Measurements from ENCODE around the gene DCANP1.
"Not testable (repeated sequence)": the region's sequence is repeated elsewhere in the genome, so short reads cannot be mapped to it uniquely, and the experiment has no call there.

Gene DCANP1, protein sequence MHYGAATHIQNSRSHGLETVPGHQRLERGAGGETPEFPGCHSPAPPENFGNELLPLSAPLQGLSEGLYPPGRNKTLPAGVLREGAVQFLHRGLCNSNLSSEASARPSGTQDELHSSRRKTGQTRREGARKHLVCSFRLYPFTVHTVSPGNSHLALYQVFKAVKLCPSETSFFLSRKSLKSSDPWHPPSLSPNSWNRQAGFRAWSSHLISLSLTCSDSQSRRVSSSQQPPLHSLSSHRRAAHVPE

GRCh38 chr5:135447298-135447929, at the start of gene DCANP1:
Gene DCANP1 (minus strand): TSS chr5:135447348. CDS start chr5:135447108, 240 bp downstream.
- DNase-seq (ENCODE audit: low read depth, low spot score) = no peak

GRCh38 chr5:135495531-135495930, 48.4 kb upstream of the DCANP1 start:
- not testable (repeated sequence) for DNase-seq (ENCODE audit: low read depth, low spot score)

DNA sequence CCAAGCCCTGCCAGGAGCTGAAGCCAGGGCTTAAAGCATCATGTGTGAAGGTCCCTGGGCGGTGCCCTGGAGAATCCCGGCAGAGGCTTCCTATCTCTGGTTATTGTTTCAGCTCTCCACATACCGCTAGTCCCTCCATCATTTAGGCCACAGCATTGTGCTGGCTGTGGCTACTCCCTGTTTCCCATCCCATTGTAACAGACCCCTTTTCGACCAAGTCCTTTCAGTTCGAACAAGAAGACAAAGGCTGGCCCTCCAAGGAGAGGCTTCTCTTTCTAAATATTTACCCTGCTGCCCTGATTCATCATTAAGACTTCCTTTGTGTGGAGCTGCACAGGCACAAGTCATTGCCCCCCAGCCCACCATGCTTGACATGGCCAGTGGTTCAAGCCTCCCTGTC, 47.0 kb upstream of the DCANP1 start:
- DNase-seq (ENCODE audit: low read depth, low spot score) = no peak

DNA sequence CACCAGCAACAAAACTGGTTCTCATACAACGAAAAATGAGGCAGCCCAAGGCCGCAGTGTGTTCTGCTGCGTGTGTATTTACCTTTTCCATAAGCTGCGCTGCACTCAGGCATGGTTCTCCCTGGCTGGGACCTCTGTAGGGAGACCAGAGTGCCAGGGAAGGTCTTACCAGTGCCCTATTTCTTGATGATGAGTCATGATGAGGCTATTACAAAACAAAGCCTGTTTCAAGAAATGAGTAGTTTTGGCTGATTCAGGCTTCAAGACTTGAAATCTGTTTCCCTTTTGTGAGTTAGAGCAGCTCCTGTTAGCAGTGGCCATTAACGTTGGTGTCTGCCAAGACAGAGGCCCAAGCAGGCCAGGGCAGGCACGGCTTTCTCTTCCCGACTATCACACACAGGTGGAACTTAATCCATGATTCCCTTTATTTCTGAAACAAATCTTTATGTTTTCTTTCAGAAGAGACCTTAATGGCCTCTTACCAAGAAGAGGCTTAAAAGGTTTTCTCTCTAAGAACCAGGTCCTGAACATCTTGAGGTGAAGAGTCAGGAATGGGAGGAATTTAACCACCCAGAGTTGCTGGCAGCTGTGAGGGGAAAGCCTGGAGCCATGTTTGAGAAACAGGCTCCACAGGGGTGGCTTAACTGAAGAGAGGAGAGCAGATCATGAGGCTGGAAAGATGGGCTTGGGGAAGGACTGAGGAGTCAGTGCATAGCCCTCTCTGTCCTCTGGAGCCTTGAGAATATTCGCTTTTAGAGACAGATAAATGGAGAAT, 46.4 kb upstream of the DCANP1 start:
- DNase-seq (ENCODE audit: low read depth, low spot score) = no peak

DNA sequence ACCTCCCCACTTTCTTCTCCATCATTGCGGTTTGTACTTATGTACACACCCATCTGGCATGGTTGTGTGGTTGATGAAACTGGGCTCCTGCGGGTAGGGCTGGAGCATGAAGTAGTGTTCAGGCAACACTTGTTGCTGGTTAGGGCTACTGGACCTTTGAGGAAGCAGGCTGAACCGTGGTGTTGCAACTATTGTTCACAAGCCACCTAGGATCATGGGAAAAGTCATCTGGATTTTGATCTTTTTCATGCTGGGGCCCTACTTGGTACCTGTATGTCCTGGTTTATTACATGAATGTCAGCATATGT, 45.1 kb upstream of the DCANP1 start:
- DNase-seq (ENCODE audit: low read depth, low spot score) = no peak

DNA sequence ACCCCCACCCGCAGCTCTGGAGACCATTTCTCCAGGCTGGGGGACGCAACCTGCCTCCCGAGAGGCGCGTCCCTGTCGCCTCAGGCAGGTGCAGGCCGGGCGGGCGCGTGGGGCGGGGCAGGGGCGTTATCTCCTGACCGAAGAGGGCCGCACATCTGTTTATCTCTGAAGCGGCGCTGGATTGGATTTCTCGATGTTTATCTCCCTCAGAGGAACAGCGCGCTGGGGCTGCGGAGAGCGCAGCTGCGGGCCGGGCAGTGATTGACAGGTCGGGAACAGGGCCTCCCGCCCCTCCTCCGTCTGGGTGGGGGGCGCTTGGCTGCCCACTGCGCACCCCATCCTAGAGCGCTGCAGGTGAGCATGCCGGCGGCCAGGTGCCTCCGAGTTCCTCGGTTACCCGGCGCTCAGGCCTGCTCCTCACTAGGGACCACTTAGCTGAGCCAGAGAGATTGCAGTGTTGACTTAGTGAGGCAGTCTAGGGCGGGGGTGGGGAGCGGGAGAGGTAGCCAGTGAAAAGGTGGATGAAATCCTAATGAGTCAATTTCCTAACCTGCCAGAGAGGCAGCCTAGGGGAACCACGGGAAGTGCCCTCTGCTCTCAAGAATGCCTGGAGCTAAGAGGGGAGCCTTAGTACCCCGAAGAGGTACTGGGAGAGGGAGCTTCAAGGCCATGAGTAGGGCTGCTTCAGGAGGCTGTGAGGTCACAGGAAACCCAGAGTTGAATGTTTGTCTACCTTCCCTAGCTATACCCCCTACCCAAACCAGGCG, 44.6 kb upstream of the DCANP1 start:
- no peak for DNase-seq (ENCODE audit: low read depth, low spot score)

DNA sequence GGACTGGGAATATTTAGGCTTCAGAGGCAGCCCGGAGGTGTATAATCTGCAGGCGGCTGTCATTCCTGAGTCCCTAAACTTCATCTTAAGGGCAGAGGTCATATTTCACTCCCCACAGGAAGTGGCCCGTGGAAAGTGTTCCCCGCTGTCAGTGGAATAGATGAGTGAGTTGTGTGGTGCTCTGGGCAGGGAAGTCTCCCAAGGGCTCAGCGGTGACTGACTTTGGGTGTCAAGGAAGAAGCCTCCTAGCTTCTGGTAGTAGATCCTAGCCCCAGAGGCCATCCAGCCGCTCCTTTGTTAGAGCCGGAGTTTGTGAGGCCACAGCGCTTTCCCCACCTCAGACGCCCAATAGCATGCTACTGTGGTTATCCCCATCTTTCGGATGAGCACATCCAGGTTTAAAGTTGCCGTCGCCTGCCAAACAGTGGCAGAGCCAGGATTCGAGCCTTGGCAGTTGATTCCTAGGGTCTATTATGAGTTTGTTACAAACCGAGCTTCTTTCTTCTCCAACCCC, 43.9 kb upstream of the DCANP1 start:
- no peak for DNase-seq (ENCODE audit: low read depth, low spot score)

DNA sequence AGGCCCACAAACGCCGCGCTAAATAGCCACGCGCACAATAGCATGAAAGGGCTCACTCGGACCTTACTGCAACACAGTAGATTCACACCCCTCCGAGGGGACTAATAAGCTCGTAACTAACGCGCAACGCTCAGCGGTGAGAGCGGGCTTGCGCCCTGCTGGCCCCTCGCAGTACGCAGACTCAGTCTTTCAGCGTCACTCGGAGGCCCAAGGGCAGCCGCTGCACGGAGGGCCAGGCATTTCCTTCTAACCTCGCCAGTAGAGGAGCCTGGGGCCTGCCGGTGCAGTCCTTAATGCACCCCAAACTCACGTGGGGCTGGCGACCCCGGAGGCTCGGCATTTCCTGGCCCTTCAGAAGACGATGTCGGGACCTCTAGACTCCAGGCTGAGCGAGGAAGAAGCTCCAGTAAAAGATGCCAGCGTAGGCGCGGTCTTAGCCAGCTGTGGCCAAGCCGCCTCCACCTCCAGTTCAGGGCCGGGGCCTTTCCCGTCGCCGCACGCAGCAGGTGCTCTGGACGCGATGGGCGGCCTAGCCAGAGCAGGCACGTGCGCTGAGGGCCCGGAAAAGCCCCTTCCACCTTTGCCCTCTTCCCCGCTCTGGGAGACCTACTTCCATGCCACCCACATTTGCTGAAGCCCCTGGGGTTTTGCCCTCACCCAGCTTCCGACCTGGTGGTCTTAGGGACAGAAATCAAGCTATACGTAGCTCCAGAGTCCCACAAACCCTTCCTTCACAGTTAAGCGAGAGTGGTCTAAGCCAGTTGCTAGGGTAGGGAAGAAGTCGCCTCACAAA, 43.3 kb upstream of the DCANP1 start:
- DNase-seq (ENCODE audit: low read depth, low spot score) = no peak

- no peak for DNase-seq (ENCODE audit: low read depth, low spot score)
Measured at GRCh38 chr5:135489466-135490244, 42.5 kb upstream of the DCANP1 start.

- DNase-seq (ENCODE audit: low read depth, low spot score) = peak; percentile 17
Measured at GRCh38 chr5:135488727-135489465, 41.7 kb upstream of the DCANP1 start.

DNA sequence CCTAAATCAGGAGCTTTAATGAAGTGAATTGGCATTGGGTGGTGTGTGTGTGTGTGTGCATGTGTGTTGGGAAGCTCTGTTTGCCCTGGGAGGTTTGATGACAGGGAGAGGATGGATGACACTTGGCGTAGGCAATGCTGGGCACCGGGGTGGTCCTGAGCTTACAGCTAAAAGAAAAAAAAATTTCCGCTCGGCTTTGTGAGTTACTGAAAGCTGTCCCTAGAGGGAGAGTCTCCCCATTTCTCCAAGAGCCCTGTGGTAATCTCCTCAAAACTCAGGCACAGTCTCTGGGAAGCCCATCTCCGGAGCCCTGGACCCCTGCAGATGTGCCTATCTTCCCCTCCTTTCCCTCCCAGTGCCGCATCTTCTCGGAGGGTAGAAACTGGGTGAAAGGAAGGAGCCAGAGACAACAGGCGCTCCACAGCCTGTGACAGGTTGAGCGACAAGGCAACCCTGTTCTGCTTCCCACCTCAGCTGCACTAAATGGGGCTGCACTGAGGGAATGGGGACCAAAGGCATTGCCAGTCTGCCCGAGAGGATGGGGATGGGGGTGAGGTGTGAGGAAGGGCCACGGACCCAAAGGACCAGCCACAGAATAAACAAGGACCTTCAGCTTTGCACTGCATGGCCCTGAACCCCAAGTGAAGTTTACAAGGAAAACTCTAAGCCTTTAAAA, 40.8 kb upstream of the DCANP1 start:
- no peak for DNase-seq (ENCODE audit: low read depth, low spot score)

- no peak for DNase-seq (ENCODE audit: low read depth, low spot score)
Measured at GRCh38 chr5:135487037-135487395, 39.9 kb upstream of the DCANP1 start.

GRCh38 chr5:135486131-135487036, 39.2 kb upstream of the DCANP1 start:
- no peak for DNase-seq (ENCODE audit: low read depth, low spot score)

DNA sequence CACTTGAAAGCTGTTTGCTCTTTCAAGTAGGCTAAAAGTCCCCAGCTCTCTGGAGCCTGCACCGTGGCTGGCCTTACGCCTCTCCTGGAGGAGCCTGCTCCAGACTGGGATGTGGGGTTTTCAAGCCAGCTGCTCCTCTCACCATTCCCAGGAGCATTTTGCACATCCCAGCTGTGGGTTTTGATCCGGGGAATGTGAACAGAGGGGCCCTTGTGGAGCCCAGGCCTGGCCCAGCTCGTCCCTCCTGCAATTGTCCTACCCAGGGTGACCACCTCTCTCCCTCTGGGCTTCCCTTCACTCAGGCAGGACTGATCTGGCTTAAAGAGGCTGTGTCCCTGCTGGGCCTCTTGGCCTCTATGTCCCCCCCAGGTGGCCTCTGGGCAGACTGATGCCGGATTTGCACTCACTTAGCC, 37.5 kb upstream of the DCANP1 start:
- no peak for DNase-seq (ENCODE audit: low read depth, low spot score)

- no peak for DNase-seq (ENCODE audit: low read depth, low spot score)
Measured at GRCh38 chr5:135483254-135483653, 36.1 kb upstream of the DCANP1 start.

DNA sequence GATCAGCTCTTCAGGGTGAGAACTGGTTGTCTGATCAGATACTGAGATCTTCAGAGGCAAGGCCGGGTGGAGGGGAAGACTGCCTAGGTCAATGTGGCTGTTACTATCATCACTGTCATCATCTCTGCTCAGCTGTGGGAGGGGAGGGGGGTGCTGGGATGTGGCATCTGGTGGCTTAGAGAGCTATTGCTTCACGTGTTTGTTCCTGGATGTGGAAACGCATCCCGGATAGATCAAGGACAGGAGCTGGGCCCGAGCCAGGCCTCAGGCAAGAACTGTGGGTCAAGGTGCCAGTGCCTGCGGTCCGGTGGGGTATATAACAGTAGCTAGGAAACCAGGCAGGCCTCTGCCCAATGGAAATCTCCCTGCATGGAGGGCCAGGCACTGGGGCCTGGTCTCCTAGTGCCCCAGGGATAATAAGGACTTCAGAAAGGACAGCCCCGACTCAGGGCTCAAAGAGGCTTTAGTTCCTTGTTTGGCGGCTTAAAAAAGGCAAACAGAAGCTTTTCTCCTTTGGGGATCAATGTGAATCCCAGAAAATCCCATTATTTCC, 35.3 kb upstream of the DCANP1 start:
- no peak for DNase-seq (ENCODE audit: low read depth, low spot score)

DNA sequence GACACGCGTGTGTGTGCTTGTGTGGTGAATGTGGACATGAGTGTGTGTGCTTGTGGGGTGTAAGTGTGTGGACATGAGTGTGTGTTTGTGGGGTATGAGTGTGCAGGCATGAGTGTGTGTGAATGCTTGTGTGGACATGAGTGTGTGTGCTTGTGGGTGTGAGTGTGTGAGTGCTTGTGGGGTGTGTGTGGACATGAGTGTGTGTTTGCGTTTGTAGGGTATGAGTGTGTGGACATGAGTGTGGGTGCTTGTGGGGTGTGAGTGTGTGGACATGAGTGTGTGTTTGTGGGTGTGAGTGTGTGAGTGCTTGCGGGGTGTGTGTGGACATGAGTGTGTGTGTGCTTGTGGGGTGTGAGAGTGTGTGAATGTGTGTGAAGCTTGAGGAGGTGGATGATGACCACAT, 34.8 kb upstream of the DCANP1 start:
- DNase-seq (ENCODE audit: low read depth, low spot score) = no peak

- no peak for DNase-seq (ENCODE audit: low read depth, low spot score)
Measured at GRCh38 chr5:135481387-135481786, 34.2 kb upstream of the DCANP1 start.

Measured in smooth muscle cell of the brain vasculature (primary cell).